DOHH2 (cell line): ENCODE data around the gene NFRKB.

Experiments used
- EZH2phosphoT487 ChIP-seq: fragments of 200-600 bp; sonication (generic); IDR thresholded peaks from 2 replicates; pipeline ENCODE4 v1.6.1; 2017; ENCODE audit warnings: borderline replicate concordance, mild to moderate bottlenecking, antibody characterized with exemption, low read length, moderate library complexity, mixed read lengths
- TF ChIP-seq, protein P1 (sequence below): fragments of 200-600 bp; sonication (generic); IDR thresholded peaks from one replicate; pipeline ENCODE4 v1.5.1; 2014; ENCODE audit warnings: antibody characterized with exemption, mild to moderate bottlenecking, low read depth, low read length; ENCODE audit not compliant: poor library complexity, severe bottlenecking

GRCh38 chr11:129846508-129847335 is 48.7 kb downstream of the NFRKB start:
- TF ChIP-seq, protein P1, sequence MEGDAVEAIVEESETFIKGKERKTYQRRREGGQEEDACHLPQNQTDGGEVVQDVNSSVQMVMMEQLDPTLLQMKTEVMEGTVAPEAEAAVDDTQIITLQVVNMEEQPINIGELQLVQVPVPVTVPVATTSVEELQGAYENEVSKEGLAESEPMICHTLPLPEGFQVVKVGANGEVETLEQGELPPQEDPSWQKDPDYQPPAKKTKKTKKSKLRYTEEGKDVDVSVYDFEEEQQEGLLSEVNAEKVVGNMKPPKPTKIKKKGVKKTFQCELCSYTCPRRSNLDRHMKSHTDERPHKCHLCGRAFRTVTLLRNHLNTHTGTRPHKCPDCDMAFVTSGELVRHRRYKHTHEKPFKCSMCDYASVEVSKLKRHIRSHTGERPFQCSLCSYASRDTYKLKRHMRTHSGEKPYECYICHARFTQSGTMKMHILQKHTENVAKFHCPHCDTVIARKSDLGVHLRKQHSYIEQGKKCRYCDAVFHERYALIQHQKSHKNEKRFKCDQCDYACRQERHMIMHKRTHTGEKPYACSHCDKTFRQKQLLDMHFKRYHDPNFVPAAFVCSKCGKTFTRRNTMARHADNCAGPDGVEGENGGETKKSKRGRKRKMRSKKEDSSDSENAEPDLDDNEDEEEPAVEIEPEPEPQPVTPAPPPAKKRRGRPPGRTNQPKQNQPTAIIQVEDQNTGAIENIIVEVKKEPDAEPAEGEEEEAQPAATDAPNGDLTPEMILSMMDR = no peak
- TF ChIP-seq EZH2phosphoT487 = no peak
